NCI-H1092 treated with DMSO at 0.1 percent for 48 hours (cell line): ENCODE measurements around the gene CCDC185.

Experiments used
- DNase-seq: peaks from one replicate; lab custom pipeline; 2025; lab: John Stamatoyannopoulos, UW

CCDC185 gene

DNA sequence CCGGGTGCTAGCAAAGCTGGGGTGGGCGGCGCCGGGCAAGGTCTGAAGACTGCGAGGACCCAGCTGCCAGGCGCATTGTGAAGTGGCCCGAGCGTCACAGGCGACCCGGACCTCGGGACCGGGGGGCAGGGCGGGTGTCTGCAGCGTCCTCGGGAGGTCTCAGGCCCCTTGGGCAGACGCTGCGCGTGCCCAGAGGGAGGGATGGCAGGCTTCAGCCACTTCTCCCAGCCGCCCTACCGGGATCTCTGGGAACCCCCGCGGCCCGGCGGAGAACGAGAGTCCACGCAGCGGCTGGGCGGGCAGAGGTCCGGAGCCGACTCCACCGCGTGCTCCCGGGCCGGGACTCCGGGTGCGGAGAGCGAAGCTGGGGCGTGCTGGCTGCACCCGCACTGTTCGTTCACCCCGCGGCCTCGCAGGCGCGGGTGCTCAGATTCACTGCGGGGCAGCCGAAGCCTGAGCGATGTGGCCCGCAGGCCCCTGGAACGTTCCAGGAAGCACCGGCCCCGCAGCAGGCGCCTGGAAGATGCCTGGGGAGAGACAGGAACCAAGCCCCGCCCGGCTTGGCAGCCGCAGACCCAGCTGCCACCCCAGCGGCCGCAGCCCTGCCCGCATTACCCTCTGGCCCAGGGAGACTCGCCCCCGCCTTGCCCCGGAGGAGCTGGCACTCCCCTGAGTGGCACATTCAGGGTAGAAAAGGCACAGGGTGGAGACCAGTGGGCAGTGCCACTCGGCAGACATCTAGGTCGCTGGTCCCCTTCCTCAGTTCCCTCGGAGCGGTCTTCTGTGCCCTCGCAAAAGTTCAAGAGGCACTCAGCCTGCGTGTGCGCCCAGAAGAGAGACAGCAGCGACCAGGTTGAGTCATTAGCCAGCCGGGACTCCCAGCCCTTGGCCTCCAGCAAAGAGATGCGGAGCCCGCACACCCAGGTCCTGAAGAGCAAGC, at the start of gene CCDC185:
Gene CCDC185, plus strand, starts transcription at position 141 of the 940 bp plus-strand sequence. Its CDS starts 61 bp downstream, at position 202.
- peak; percentile 22 for DNase-seq

DNA sequence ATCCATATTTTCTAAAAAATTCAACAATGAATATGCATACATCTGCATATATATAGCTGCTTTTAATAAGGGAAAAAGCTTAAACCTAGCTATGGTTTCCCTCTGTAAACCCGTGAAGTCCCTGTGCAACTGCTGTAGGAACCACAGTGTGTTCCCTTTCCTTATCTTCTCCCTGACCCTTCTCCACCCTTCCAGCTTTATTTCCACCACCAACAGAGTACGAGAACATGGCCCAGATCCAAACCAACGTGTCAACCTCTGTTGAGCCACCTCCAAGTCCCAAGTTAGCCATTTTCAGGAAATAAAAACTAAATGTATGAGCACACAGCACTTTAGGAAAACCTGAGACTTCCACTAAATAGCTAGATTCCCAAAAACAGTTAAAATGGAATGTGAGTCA, 49.5 kb upstream of the CCDC185 start:
- DNase-seq: no peak

DNA sequence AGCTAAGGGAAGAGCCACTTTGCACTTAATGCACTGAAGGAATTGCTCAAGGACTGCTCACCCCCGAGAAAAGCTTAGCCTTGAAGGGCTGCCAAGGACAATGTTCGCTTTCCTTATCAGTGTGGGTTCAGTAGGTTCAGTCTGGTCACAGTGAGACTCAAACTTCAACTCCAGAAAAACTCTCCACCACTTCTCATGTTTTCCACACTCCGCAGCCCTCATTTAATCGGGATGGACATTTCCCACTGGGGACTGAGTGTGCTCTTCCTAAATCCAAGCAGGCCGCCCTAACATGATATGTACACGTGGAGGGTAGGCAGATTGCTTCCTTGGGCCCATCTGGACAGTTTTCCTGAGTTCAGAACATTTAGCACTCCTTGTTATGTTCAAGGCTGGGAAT, 48.7 kb upstream of the CCDC185 start:
- DNase-seq: no peak

- no peak for DNase-seq
Measured at GRCh38 chr1:223345720-223346119, 47.5 kb upstream of the CCDC185 start.

GRCh38 chr1:223346311-223346710, 46.9 kb upstream of the CCDC185 start:
- DNase-seq: no peak

GRCh38 chr1:223347583-223347982, 45.6 kb upstream of the CCDC185 start:
- no peak for DNase-seq

DNA sequence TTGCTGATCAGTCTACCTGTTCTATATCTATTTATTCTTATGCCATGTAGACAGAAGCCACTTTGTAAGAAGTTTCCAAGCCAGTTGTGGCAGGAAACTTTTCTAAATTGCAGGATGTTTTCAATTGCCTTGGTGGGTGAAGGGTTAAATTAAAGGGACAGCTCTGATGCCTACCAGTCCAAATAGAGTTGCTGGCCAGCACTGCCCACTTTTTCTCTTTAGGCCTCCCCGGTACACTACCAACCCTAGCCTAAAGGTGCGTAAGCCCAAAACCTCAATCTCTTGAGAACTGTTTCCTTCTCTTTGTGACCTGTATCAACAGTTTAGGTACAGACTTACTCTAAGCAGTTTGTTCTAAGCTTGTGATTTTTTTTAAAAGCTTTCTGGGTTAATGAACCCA, 44.8 kb upstream of the CCDC185 start:
- DNase-seq: no peak

DNA sequence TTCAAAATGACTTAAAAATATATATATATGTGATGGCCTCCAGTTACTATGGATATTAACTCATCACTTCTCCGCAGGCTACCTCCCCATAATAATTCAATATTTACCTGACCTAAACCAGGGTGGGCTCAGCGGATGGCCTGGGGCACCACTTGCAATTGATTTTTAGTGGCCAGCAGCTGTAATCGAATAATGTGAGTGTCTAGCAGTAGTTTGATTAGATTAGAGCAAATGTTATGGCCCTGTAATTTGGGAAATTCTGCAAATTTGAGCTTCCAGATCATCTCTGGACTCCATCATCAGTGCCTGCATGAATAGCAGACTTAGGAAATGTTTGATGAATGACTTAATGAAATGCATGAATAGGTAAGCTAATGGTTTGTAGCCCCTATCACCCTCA, 44.0 kb upstream of the CCDC185 start:
- DNase-seq: no peak

DNA sequence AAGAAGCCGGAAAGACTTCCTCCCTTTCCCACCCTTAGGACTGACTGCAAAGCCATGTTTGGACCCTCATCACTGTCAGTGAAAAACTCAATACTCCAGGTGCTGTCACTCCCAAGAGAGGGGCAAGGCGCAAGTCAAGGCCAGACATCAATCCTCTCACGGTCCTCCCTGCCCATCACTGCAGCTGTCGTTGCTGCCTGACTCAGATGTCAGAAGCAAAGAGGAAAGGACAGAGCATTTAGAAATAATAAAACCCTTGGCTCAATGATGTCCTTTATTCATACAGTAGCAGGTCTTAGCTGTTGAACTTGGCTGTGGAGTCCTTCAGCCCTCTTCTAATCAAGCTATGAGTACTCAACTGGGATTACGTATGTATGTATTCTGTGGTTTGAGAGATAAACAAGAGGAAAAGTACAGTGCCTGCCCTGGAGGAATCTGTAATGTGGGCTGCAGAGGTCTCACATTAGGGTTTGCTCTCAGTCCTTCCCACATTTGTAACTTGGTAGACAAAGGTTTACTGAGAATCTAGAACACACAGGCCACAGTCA, 42.8 kb upstream of the CCDC185 start:
- no peak for DNase-seq

DNA sequence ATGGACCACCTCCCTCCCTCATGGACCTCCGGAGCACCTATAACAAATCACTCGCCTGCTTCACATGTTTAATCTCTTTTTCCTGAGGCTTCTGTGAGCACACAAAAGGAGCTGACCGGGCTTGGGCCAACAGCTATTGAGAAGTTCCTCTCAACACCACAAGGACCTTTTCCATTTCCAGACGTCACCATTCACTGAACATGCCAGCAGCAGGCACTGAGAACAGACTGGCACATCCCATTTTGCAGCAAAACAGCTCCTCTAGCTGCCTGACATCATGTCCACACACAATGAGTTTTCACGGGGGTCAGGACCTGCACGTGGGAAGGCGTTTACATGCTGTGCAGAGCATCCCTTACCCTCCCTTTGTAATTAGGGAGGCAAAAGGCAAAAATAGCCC, 40.3 kb upstream of the CCDC185 start:
- no peak for DNase-seq

DNA sequence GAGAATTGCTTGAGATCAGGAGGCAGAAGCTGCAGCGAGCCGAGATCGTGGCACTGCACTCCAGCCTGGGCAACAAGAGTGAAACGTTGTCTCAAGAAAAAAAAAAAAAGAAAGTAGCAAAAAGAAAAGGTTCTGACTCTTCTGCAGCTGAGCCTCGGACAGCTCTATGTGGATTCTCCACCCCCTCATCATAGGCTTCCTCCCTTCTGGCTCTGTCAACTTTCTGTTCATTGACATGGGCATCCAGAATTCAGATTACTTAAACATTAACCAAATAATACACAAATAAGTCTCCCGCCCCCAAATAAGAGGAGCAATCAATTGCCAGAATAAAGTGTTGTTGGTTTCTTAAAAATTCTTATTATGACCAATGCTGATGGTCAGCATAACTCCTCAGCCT, 39.3 kb upstream of the CCDC185 start:
- no peak for DNase-seq

GRCh38 chr1:223355699-223356098, 37.5 kb upstream of the CCDC185 start:
- no peak for DNase-seq

DNA sequence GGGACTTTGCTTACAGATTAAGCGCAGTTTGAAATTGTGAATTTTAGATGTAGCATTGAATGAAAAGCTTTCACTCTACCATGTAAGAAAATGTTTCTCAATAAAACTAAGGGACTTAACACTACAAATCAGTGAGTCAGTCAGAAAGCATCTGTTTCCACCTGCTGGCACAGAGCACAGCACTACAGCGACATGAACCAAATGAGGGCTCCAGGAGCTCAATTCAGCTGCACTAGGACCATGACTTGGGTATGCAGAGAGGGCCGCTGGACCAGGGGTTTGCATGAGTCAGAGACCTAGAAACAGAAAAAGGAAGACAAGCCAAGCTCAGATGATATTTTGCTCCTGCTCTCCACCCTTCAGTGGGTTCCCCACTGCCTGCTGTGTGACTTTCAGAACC, 34.4 kb upstream of the CCDC185 start:
- no peak for DNase-seq

GRCh38 chr1:223363057-223363855, 30.0 kb upstream of the CCDC185 start:
- DNase-seq: peak; percentile 56

DNA sequence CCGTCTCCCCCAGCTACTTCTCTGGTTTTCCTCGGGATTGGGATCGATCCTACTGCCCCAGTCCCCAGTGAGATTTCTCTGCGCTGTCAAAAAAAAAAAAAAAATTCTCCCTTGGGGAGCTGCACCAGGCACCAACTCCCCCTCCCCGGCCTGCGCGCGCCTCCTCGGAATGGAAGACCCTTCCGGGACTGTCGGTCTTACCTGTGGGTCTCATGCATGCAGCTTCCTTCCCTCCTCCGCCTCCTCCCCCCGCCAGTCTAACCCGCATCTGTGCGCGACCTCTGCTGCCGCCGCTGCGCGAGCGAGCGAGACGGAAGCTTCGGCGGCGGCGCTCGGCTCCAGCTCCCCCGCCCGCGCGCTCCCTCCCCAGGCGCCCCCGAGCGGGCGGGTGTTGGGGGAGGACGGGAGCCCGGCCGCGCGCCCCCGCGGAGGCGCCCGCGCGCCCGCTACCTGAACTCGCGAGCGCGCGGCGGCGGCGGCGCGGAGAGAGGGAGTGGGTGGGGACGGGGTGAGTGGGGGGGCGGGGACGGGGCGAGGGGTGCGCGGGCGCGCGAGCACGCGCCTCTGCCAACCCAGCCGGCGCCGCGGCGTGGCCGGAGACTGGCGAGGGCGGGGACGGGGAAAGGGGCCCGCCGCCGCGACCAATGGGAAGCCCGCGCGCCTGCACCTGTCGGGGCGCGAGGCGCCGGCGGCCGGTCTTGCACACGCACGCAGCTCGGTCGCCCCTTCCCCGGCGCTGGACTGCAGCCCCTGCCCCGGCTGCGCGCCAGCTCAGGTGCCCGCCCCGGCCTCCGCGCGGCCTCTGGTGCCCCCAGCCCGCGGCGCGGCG, 29.1 kb upstream of the CCDC185 start, which contains the start of gene SUSD4:
Gene SUSD4, minus strand, starts transcription at position 321 of the 829 bp plus-strand sequence. CDS start 751 bp downstream, outside the sequence.
- DNase-seq: peak; percentile 89

DNA sequence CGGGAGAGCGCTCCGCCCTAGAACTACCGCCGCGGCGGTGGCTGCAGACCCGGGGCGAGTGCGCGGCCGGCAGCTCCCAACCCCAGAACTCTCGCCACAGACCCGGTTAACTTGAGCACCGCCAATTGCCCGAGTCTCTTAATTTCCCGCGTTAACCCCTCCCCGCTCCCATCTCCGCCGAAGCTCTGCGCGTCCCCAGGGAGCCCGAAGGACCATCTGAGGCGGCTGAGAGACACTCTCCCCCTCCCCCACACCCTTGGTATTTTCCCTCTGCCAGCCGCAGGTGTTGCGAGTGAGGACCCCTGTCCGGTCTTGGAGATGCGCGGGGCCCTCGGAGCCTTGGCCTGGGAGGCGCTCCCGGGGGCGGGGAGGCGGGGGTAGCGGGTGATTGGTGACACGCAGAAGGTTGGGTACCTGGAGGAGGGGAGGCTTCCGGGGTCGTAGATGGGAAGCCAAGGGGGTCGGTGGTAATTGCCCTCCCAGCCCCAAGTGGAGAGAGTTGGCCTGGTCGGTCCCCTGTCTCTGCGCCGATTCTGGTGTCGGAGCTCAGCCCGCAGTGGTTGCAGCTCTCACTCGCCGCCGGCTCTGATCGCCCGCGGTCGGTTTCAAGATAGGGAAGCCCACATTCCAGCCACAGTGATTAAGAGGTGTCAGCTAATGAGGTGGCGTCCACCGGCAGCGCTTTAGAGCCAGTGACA, 28.4 kb upstream of the CCDC185 start:
- peak; percentile 64 for DNase-seq

DNA sequence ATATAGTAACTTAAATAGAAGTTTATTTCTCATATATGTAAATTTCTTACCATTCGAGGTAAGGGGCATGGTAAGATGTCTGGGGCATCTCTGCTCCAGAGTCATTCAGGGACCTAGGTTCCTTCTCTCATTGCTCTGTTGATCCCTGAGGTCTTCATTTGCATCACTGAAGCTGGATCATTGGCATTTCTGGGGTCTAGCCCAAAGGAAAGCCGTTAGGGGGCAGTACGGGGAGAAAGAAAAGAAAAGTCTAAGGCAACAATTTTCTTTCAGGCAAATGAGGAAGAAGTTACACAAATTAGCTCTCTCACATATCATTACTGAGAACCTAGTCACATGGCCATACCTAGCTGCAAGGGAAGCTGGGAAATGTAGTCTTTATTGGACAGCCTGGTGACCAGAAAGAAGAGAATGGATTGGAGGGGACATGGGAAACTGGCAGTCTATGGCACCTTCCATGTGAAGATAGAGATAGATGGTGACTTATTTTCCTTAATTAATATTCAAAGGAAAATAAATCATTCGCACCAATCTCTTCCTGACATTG, 19.1 kb upstream of the CCDC185 start:
- DNase-seq: no peak

DNA sequence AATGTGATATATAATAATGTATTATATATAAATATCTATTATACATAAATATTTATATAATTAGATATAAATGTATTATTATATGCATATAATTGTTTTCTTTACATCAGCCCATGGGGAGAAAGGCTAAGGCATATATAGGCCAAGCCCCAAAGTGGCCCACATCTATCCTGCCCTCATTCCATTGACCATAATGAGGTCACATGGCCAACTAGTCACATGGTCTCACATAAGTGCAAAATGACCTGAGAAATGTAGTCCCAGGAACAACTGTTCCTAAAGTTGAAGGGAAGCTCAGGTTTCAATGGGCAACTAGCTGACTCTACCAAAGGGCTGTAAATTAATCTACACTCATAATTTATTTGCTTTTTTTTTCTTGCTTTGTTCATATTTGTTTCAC, 14.5 kb upstream of the CCDC185 start:
- no peak for DNase-seq

GRCh38 chr1:223386013-223386412, 7.2 kb upstream of the CCDC185 start:
- no peak for DNase-seq

DNA sequence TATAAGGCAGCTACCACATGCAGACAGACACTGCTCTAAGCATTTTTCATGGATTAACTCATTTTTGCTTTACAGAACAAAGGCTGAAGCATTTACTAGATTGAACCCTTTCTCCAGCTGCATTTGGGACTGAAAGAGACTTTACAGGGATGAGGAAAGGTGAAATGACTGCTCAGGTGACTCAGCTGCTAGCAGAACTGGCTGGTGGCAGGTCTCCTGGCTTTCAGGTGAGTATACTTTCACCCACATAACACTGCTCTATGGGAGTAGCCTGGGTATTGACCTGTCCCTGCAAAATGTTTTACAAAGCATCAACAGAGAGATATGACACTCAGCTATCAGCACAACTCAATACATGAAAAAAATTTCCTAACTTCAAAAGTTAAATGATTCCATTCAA, 2.6 kb upstream of the CCDC185 start:
- DNase-seq: no peak

GRCh38 chr1:223394242-223394641, 1.0 kb downstream of the CCDC185 start:
- DNase-seq: no peak
